Measurements from ENCODE around the gene P2RX3.
A peak's percentile ranks its signal among the peaks of the same experiment; 100 is the strongest.

The P2RX3 gene

DNA sequence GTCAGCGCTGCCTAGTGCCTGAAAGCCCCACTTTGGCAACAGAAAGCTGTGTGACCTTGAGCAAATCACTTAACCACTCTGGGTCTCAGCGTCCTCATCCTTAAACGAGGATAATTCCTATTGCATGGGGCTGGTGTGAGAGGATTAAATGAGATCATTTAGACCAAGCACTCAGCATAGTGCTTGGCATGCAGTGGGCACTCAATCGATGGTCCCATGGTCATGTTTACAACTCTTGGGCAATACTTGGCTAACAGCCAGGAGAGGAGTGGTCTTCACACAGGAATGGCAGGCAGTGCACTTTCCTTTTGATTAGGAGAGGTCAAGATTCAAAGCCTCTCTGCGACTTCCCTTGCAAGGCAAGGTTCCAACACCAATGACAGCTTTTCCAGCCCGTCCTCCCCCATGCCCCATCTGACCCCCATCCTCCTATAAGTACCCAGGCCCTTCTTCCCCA, 27.5 kb upstream of the P2RX3 start:
- no peak for DNase-seq

DNA sequence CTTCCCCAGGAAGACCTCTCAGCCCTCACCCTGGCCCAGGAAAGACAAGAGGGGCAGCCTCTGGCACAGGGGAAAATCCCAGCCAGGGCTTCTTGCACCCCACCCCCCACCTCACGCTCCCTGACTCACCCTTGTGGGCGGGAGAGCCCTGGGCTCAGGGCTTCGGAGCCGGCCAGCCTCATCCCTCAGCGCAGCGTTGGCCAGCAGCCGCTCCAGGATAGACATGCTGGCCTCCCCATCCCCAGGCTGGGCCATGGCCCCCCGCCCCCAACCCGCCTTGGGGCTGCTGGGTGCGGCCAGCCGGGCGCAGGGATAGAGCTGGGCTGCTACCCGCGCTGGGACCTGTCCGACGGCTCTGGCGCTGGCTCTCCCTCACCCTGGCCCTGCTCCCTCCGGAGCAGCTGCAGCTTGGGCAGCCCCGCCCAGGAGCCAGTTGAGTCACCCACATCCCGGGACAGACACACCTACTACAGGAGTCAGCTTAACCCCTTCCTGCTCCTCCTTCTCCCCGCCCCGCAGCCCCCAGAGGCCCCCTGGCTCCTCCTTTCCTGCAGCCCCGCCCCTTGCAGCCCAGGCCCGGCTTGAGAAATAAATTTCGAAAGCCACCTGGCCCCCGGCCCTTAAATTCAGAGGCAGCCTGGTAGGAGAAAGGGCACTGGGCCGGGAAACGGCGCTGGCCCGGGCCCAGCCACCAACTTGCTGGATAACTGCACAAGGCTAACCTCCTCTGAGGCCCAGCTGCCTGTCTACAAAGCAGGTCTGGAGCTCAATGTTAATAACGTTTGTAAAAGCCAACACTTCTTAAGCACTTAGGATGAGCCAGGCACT, 26.8 kb upstream of the P2RX3 start:
- peak; percentile 84 for DNase-seq

DNA sequence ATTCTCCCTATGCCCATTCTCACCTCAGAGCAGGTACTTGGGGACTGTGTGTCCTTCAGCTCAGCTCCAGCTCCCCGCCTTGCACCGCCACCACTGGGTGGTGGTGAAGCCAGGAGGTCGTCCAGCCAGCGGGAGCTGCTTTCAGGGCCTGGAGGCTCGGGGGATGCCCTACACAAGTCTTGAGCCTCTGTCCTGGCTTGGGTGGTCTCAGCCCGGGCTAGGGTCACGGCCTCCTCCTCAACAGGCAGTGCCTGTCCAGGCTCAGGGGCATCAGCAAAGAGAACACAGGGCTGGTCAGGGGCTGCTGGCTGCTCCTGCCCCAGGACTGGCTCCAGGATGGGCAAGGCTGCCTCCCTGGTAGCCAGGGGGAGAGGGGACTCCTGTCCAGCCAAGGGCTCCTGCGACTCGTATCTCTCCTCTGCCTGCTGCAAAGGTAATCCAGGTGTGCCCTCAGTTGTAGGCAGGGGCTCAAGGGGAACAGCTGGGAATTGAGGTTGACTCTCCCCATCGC, 25.6 kb upstream of the P2RX3 start:
- no peak for DNase-seq

DNA sequence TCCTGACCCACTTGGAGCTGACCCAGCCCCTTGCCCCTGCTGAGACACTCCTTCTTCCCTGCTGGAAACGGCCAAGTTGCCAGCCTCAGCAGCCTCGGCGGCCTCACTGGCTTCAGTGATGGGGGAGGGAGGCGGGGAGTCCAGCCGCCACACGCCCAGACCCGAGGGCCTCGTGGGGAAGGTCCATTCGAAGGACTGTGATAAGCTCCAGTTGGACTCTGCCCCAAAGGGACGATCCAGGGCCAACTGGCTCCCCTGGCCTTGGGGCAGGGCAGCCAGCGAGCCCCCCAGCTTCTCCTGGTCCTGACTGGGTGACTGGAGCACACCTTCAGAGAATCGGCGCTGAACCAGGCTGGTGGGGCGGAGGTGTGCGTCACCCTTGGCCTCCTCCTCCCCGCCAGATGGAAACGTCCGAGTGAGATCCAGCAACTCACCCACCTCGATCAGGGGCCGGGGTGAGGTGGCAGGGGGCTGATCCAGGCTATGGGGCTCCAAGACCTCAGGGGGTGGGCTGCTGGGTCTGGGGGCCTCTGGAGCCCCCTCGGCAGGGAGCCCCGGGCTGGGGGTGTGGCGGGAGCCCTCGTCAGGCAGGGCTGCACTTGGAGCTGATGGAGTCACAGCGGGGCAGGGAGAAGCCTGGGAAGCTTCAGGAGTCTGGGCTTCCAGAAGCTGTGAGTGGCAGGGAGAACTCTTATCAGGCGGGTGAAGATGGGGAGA, 24.9 kb upstream of the P2RX3 start:
- no peak for DNase-seq

DNA sequence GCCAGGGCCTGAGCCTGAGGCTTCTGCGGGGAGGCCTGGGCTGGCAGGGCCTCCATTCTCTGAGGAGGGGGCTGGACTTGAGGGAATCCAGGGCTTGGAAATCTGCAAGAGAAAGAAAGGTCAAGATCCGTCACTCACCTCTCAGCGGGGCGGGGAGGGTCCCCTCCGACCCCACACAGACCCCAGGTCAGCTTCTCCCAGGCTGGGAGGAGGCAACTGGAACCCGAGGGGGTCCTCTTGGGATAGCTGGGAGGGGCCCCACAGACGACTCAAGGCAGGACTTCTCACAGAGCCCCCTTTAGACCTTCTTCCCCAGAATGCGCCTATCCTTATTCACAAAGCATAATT, 24.4 kb upstream of the P2RX3 start:
- no peak for DNase-seq

DNA sequence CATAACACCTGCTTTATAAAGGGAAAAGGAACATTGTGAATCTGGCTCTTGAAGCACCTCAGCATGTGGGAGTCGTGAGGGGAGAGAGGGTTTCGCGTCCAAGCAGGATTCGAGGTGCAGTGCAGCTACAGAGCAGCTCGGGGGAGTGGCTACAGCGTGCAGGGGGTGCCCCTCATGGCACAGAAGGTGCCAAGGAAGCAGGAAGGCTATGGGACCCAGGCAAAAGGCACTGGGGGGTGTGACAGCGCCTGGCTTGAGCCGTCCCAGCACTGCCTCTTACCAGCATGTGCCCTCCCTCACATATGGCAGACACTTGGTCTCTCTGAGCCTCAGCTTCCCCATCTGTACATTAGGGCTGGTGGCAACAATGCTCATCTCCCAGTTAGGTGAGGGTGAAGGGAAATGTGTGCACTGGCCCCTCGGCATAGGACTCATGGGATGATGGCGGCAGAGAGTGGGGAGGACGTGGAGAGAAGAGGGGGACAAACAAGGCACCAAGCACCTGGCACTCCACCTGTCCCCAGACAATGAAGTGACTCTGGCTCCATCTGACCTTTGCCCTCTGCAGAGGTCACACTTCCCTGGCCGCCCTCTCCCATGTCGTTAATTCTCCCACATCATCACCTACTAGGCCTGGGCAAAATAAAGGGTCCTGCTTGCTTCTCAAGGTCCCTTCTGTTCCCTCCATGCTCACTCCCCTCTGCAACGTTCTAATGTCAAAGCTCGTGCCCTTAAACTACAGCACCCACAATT, 23.8 kb upstream of the P2RX3 start:
- DNase-seq, result no peak

DNA sequence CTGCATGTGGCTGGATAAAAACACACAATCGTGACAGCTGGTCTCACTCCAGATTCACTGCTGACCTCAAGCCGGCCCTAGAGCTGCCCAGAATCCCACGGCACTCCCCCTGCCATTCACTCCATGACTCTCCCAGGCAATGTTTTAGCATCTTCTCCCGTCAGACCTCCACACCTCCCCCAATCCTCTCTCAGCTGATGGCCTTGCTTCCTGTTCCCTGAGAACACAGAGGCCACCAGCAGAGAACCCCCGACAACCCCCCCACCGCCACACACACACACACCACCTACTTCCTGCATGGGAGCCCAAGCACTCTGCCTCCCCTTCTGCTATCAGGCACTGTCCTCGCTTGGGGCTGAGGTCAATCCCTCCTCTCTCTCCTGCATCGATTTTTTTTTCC, 22.7 kb upstream of the P2RX3 start:
- DNase-seq, result no peak

DNA sequence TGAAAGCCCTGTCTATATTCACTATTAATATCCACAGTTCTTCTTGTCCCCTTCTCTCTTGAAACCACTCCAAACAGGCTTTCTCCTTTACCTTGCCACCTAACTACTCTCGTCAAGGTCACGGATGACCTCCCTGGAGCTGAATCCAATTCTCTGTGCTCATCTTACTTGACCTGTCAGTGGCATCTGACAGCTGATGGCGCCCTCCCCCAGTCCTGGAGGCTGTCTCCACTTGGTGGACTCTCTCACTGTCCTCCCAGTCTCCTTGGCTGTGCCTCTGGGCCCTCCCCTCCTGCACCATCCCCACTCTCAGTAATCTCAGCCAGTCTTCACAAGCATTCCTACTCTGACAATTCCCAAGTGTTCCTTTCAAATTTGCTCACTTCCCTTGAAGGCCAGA, 22.1 kb upstream of the P2RX3 start:
- no peak for DNase-seq

DNA sequence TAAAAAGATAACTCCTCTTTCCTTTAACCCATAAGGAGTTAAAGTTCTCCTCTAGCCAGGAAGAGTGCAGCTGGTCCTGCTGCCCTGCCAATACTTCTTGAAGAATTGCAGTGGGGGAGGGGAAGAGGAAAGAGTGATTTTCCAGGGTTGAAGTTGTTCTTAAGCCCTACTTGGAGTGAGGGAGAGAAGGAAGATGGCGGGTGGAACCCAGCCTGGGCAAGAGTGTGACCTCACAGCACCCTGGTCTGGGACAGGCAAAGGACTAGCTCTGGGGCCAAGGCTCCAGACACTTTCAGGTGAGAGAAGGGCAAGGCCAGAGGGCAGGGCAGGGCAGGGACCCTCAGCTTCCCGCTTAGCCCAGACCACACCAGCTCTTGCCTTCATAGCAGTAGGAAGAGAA, 20.0 kb upstream of the P2RX3 start:
- no peak for DNase-seq

DNA sequence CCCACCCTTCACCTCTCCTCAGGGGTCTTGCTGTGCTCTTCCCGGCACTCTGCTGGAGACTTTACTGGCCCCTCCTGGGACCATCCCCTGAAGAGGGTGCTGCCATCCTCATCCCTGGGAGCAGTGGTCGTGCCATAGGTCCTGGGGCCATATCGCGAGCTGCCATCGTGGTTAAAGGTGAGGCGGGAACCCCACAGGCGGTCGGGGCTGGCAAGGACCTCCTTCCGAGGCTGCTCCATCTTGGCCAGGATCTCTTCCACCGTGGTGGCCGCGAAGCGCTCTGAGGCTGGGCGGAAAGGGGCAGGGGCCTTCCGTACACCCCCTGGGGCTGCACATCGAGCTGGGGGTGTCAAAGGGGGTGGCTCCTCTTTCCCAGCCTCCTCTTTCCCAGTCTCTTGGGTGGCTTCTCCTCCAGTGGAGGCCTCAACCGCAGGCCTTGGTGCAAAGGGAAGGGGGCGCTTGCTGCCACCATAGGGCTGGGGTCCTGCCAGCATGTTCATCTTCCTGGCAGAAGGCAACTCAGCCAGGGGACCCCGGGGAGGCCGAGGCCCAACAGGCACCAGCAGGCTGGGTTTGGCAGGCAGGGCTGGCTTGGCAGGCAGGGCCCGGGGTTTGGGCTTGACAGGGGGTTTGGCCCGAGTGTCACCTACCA, 18.0 kb upstream of the P2RX3 start:
- no peak for DNase-seq

DNA sequence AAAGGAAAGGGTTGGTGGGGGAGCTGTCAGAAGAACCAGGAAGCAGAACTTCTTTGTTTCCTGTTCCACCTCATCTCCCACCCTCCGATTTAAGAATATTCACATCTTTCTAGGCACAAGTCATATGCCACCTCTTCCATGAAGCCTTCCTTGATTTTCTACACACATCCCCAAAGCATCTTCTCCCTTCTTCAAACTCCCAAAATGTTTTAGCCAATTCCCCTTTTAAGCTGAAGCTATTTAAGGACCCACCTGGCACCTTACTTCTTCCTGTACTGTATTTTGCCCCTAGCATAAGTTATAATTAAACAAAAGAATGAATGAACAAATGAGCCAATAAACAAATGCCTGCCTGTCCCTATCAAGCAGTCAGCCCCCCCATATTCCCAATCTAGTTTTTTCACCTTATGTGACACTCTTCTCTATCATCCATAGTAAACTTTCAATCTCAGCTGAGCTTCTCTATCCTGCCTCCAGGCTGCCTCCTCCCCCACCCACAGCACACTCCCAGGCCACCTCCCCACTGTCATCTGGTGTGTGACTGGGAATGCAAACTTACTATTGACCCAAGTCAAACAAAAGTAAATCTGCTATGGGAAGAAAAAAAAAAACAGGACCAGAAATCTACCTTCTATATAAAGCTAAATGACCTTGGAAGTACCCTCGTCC, 17.3 kb upstream of the P2RX3 start:
- DNase-seq, result no peak

DNA sequence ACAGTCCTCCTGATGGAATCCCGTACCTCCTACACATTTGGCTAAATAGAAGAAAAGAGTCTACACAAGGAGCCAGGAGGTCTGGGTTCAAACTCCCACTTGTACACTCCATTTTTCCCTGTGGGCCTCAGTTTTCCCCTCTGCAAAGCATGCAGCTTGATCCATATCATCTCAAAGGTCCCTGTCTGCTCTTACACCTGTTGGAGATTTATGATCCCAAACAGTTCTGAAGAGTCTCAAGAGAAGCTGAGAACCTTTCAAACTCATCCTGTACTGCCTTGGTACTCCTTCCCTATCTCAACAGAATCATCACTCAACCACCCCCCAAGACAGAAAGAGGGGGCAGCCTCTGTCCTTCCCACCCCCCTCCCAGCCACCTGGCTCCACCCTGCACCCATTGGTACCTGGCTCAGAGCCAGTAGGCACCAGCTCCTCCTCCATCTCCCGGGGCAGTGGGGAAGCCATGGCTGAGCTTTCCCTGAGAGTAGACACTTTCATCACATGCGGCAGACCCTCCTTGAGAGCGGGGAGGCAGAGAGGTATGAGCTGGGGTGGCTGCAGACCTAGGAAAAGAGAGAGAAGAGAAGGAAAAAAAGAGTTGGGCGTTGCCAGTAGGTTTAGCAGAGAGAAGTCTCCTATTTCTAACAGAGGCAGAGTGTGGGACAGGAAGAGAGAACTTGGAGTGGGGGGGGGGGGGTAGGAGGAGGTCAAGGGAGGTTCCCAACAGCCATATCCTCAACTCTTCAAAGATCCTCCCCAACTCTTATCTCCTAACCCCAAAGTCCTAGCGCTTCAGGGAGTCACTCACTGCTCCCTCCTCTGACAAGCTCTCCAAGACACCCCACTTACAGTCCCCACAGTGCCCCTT, 16.5 kb upstream of the P2RX3 start:
- no peak for DNase-seq

DNA sequence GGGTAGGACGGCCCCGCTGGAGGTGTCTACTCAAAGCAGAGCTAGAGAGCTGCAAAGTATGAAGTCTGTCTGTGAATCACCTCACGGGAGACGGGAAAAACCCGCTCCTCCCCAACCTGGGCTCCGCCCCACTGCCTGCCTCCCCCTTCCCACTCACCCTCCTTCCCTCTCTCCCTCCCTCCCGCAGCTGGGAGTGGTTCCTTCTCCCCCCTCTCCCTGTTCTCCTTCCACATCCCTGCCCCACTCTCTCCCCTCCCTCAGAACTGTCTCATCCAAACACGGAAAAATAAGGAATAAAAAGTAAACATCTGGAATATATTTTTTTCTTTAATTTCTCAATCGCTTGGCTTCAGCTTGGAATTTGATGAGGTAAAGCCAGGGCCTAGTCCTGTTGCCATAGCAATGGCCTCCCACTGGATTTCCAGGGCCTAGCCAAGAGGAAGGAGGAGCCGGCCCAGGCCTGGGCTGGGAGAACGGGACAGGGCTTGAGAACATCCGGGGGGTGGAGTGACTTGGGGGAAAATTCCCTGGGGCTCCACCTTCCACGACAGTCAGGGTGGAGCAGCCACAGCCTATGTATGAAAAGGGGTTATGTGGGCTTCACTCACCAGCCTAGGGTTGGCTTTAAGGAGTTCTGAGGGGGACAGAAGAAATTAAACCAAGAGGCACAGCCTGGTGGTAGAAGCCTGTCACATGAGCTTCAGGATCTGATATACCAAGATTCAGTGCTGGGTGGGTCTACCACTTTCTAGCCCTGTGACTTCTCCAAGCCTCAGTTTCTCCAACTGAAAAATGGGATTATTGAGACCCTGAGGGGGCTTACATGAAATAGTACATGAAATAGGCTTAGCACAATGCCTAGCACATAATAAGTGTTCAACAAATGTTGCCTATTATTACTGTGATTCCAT, 15.6 kb upstream of the P2RX3 start:
- no peak for DNase-seq

DNA sequence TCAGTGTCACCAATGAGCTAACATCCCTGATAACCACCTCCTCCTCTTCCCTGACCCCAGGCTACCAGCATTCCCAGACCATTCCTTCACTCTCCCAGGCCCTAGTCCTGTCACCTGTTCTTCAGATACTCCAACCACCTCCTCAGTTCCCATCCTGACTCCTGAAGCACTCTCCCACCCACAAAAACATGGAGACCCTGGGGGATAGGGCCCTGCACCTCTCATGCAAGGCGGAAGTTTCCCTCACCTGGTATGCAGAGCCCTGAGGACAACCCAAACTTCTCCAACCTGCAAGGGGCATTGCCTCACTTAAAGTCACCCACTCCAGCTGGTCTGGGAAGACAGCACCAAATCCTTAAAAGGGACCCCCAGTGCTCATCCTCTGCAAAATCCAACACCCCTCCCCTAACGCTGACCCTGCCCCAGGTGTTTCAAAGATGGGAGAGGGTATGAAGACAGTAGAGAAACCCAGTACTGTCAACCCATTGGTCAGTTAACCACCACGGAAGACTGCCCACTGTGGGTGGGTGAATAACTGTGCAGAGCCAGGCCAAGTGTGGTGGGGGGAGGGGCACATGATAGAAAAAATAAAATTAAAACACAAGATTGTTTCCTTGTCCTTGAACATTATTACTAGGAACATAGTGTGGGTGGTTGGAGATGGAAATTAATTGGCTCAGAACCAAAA, 14.8 kb upstream of the P2RX3 start:
- DNase-seq, result no peak

DNA sequence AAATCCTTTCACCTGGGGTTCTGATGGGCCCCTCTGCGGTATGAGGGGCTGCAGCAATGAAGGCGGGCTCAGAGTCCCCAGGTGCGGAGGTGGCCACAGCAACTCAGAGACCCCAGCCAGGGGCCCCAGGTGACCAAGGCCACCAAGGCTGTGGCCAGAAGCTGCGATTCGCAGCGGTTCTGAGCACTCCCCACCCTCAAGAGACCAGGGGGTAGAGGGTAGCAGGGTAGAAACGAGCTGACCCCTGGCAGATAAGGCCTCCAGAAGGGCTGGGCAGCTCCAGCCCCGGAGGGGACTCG, 14.3 kb upstream of the P2RX3 start:
- DNase-seq, result no peak

DNA sequence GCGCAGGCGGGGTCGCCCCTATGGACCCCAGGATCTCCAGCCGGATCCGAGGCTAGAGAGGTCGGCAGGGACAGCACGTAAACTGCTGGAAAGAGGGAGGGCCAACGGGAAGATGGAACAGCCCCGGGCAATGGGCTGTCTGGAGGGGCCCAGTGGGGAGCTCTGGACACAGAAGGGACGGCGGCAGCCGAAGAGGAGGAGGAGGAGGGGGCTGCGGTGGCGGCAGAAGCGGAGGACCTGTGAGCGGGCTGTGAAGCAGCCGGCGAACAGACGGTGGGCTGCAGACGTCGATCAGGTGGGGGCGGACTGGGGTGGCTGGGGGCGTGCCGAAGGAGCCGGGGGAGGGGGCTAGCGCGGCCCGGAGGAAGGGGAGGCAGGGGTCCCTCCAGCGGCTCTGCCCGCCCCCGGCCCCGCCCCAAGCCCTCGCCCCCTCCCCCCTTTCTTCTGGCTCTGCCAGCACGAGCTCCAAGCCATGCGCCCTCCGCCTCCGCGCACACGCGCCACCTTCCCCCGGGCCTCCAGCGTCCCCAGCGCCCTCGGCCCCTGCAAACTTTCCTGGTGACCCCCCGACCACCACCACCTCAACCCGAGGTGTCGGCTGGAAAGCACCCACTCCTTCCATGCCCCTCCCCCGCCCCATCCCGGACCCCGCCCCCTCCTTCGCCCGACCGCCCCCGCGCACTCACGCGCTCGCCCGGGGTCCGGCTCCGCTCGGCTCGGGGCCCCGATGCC, 13.8 kb upstream of the P2RX3 start:
- DNase-seq, result peak; percentile 66

DNA sequence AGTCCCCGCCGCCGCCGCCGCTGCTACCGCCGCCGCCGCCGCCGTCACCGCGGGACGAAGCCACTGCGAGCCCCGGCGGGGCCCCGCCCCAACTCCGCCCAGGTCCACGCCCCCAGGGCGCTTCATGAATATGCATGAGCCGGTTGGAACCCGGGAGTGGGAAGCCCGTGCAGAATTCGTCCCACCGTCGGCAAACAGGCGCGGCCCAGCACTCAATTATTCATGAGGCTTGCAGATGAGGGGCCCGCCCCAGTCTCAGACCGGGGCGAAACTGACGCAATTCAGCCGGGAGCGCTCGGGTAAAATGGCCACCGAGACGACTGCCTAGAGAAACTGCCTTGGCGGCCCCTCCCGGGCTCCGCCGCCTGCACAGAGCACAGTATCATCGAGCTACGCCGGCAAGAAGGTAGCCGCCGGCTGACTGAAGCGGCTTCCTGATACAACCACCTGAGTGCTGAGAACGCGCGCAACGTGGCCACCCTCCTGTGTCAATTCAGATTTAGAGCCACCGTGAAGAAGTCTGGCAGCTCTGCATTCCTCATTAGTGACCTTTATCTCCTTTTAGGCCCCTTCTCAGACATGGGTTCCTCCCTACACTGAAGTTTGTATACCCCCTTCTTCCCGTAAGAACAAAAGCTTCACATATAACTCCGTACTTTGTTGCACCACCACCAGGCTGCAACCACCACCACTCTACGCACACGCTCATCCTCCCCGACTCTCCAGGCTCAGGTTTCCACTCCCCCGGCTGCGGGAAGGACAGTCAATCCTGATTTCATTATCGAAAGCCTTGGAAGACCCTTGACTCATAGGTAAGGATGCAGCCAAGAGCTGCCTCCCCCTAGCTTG, 13.0 kb upstream of the P2RX3 start, which contains the start of gene TNKS1BP1:
TNKS1BP1 (minus strand) TSS at position 67 of the 849 bp plus-strand sequence. CDS start 3,067 bp downstream, outside the sequence.
- peak; percentile 94 for DNase-seq

DNA sequence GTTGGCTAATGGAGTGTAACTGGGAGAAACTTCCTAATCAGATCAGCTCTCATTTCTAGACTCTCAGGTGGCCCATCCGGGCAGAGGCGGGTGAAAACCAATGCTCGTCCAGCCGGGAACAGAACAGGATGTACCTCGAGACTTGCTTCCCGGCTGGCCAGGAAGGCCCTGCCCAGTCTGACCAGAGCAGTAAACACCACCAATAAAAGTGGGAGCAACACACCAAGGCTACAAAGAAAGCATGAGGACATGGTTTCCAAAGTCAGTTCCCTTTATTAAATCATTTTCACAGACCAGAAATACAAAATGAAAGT, 12.5 kb upstream of the P2RX3 start:
- no peak for DNase-seq
